HEK293T (cell line): ENCODE data around the gene POPDC2.

ENCODE experiments used
- BHLHE40 ChIP-seq: fragments of 450-650 bp; IDR thresholded peaks from 2 replicates; pipeline ENCODE4 v1.6.1; 2016; ENCODE audit warnings: mild to moderate bottlenecking, moderate library complexity, borderline replicate concordance
- FOXM1 ChIP-seq: fragments of 450-650 bp; IDR thresholded peaks from 2 replicates; pipeline ENCODE4 v1.6.1; 2017; ENCODE audit warnings: mild to moderate bottlenecking, borderline replicate concordance
- TF ChIP-seq, protein P1 (sequence below): fragments of 450-650 bp; IDR thresholded peaks from 2 replicates; pipeline ENCODE4 v1.6.1; 2016

DNA sequence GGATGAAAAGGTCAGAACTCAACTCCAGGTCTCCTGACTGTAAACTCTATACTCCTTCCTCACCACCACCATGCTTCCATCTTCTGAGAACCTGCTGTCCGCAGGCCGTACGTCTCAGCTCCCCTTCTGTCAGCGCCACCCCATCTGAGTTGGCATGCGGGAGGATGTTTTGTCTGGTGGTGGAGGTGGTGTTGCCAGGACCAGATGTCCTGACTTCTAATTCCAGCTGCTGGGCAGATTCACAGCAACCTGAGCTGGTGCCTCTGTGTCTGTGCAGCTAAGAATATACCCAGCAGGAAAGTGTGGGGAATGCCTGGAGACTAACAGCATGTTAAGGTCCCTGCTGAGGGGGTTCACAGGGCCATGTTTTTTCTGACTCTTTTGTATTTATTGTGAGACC, 39.5 kb downstream of the POPDC2 start:
- TF ChIP-seq BHLHE40, result no peak
- no peak for TF ChIP-seq FOXM1
- TF ChIP-seq, protein P1, sequence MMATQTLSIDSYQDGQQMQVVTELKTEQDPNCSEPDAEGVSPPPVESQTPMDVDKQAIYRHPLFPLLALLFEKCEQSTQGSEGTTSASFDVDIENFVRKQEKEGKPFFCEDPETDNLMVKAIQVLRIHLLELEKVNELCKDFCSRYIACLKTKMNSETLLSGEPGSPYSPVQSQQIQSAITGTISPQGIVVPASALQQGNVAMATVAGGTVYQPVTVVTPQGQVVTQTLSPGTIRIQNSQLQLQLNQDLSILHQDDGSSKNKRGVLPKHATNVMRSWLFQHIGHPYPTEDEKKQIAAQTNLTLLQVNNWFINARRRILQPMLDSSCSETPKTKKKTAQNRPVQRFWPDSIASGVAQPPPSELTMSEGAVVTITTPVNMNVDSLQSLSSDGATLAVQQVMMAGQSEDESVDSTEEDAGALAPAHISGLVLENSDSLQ, result no peak
